ENCODE results near the gene SCRN2. TPM values are rescaled to one million over a fixed set of nuclear protein-coding genes. Genes with fewer than 3 reads are reported as not detected.

Gene SCRN2
- total RNA-seq, 1 donor from 2014 or later, result 33.1 TPM

DNA sequence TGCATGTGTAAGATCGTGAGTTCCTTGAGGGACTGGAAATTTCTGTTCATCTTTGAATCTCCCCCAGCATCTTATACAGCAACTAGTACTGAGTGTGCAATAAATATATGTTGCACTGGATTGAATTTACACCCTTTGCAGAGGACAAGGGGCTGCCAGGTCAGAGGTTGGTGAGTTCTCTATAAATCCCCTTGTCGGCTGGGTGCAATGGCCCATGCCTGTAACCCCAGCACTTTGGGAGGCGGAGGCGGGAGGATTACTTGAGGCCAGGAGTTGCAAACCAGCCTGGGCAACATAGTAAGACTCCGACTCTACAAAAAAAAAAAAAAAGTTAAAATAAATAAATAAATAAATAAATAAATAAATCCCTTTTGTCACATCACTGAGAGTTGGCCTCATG is 19.3 kb upstream of the SCRN2 start:
- Histone ChIP-seq H3K27ac (no peak overlapping the region), H3K36me3 (no peaks in the 10 kb centered on the region), H3K27me3 (no peaks in the 10 kb centered on the region), H3K4me1 (peaks cover 5% of the 10 kb centered on the region), H3K9me3 (no peaks in the 10 kb centered on the region), H3K4me3 (no peak overlapping the region)
- no peak for TF ChIP-seq POLR2AphosphoS5 (IDR thresholded peaks at IDR 0.05; ENCODE audit: insufficient read depth in 1 of 2, low read depth in 1 of 2)
- no peak for TF ChIP-seq POLR2A (IDR thresholded peaks at IDR 0.05)
- TF ChIP-seq, protein P1, sequence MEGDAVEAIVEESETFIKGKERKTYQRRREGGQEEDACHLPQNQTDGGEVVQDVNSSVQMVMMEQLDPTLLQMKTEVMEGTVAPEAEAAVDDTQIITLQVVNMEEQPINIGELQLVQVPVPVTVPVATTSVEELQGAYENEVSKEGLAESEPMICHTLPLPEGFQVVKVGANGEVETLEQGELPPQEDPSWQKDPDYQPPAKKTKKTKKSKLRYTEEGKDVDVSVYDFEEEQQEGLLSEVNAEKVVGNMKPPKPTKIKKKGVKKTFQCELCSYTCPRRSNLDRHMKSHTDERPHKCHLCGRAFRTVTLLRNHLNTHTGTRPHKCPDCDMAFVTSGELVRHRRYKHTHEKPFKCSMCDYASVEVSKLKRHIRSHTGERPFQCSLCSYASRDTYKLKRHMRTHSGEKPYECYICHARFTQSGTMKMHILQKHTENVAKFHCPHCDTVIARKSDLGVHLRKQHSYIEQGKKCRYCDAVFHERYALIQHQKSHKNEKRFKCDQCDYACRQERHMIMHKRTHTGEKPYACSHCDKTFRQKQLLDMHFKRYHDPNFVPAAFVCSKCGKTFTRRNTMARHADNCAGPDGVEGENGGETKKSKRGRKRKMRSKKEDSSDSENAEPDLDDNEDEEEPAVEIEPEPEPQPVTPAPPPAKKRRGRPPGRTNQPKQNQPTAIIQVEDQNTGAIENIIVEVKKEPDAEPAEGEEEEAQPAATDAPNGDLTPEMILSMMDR (IDR thresholded peaks at IDR 0.05), result no peak
- DNase-seq (ENCODE audit: extremely low spot score in 2 of 2), result no peak
- intact Hi-C loops (cut with DNase I), result no loop called here

DNA sequence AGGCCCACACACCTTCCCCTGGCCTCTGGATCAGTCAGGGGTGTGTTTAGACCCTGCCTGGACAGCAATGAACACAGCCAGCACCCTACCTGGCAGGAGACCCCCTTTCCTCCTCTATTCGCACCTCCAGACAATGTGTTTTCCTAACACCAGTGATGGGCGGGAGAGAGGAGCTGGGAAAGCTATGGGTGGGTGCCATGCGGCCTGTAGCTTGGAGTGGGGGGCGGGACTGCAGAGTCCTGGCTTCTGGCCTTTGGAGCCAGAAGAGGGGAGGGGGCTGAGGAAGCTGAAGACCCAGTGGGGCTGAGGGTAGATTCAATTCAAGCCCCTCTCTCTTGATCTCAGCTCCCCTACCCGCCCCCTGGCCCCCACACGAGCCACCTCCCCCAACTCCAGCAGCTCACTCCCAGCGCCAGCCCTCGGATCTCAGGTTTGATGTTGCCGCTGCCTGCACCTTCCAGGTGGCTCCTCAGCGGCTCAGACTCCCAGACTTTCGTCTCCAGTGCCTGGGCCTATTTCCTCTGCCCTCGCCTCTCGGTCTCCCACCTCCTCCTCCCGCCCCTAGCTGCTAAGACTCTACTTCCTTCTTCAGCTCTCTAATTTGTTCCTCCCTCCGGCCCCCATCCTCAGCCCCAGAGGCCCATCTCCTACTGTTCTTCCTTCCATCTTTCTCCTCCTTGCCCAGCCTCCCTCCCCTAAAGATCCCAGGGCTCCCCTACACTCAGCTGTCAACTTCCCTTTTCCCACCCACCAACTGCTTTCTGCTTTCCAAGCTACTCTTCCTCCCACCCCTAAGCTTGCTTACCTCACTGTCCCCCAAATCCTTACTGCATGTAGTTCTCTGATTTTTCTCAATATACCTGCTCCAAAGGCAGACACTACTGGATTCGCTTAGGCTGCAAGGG is 16.7 kb upstream of the SCRN2 start:
- H3K9me3 ChIP-seq, result no peaks in the 10 kb centered on the region
- TF ChIP-seq, protein P1 (IDR thresholded peaks at IDR 0.05), result no peak
- TF ChIP-seq POLR2AphosphoS5 (IDR thresholded peaks at IDR 0.05; ENCODE audit: insufficient read depth in 1 of 2, low read depth in 1 of 2) (no peak), POLR2A (IDR thresholded peaks at IDR 0.05) (no peak)
- intact Hi-C loops (cut with DNase I), result no loop called here
- no peaks in the 10 kb centered on the region for H3K36me3 ChIP-seq
- H3K27ac ChIP-seq, result no peak overlapping the region
- peaks cover 3% of the 10 kb centered on the region for H3K4me1 ChIP-seq
- H3K4me3 ChIP-seq, result no peak overlapping the region
- no peaks in the 10 kb centered on the region for H3K27me3 ChIP-seq
- no peak for DNase-seq (ENCODE audit: extremely low spot score in 2 of 2)

DNA sequence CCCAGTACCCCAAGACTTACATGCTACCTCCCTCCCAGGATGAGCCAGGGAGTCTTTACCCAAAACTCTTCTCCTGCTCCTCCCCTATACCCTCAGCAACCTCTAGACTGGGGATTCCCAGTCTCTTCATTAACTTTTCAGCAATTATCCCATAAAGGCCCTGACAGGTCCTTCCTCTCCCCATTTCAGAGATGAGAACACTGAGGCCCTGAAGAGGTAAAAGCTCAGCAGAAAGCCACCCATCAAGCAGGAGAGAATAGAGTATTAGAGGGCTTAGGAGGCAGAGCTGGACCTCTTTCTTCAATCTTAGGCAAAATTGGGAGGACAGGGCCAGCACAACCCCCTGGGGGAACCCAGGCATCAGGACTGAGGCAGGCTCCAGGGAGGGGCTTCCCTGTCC is 15.8 kb upstream of the SCRN2 start:
- no peak overlapping the region for H3K27ac ChIP-seq
- no peak overlapping the region for H3K4me3 ChIP-seq
- no peaks in the 10 kb centered on the region for H3K36me3 ChIP-seq
- no peaks in the 10 kb centered on the region for H3K27me3 ChIP-seq
- H3K9me3 ChIP-seq, result no peaks in the 10 kb centered on the region
- TF ChIP-seq, protein P1 (IDR thresholded peaks at IDR 0.05), result no peak
- TF ChIP-seq POLR2A (IDR thresholded peaks at IDR 0.05), result no peak
- no peak for TF ChIP-seq POLR2AphosphoS5 (IDR thresholded peaks at IDR 0.05; ENCODE audit: insufficient read depth in 1 of 2, low read depth in 1 of 2)
- intact Hi-C loops (cut with DNase I), result no loop called here
- DNase-seq (ENCODE audit: extremely low spot score in 2 of 2), result no peak
- peaks cover 4% of the 10 kb centered on the region for H3K4me1 ChIP-seq

DNA sequence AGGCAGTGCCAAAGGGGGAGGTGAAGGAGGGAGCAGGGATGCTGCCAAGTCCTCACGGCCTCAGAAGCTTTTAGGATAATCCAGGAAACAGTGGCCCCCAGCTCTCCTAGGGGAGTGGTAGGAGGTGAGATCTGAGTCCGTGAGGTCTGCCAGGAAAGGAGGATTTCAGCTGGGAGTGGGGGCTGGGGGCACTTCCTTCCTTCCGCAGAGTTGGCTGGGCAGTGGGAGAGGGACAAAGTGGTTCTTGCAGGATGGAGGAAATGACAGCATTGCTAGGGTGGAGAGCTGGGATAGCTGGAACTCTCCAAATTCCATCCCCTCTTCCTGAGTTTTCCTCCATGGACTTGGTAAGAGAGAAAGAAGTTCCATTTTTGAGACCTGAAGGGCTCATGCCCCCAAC is 14.7 kb upstream of the SCRN2 start:
- no peak for DNase-seq (ENCODE audit: extremely low spot score in 2 of 2)
- Histone ChIP-seq H3K9me3 (no peaks in the 10 kb centered on the region), H3K27me3 (no peaks in the 10 kb centered on the region), H3K4me3 (no peak overlapping the region), H3K4me1 (peaks cover 14% of the 10 kb centered on the region), H3K36me3 (no peaks in the 10 kb centered on the region), H3K27ac (no peak overlapping the region)
- TF ChIP-seq POLR2A (IDR thresholded peaks at IDR 0.05) (no peak), POLR2AphosphoS5 (IDR thresholded peaks at IDR 0.05; ENCODE audit: insufficient read depth in 1 of 2, low read depth in 1 of 2) (no peak)
- TF ChIP-seq, protein P1 (IDR thresholded peaks at IDR 0.05), result no peak
- intact Hi-C loops (cut with DNase I), result no loop called here

DNA sequence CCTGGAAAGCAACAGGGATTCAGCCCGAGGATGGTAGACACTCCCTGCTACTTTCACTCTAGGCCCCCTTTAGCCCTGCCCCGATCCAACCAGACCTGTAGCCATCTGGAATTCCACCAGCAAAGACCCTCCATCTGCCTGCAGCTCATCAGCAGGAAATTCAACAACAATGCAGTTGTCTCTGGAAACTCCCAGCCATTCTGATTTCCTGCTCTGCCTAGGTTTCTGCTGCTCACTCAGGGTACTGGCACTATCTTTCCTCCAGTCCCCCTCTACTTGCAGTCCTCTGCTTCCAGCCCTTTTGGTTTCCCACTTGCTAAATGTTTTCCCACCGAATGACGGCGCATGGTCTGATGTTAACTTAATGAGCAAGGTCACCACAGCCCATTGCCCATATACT is 12.5 kb upstream of the SCRN2 start:
- TF ChIP-seq, protein P1 (IDR thresholded peaks at IDR 0.05), result no peak
- TF ChIP-seq POLR2AphosphoS5 (IDR thresholded peaks at IDR 0.05; ENCODE audit: insufficient read depth in 1 of 2, low read depth in 1 of 2) (no peak), POLR2A (IDR thresholded peaks at IDR 0.05) (no peak)
- no peaks in the 10 kb centered on the region for H3K36me3 ChIP-seq
- H3K9me3 ChIP-seq, result no peaks in the 10 kb centered on the region
- H3K27ac ChIP-seq, result no peak overlapping the region
- DNase-seq (ENCODE audit: extremely low spot score in 2 of 2), result no peak
- H3K4me1 ChIP-seq, result peaks cover 14% of the 10 kb centered on the region
- no peak overlapping the region for H3K4me3 ChIP-seq
- no peaks in the 10 kb centered on the region for H3K27me3 ChIP-seq
- intact Hi-C loops (cut with DNase I), result no loop called here
